Natural killer cell treated with Interleukin-12 subunit alpha and Interleukin-12 subunit beta and Interleukin-15 and Interleukin-18, amount 100 ng/mL, for 72 hours (primary cell): ENCODE results near the gene SP5. TPM values are rescaled to one million over a fixed set of nuclear protein-coding genes. Genes with fewer than 3 reads are reported as not detected.
"Not testable (repeated sequence)": the region's sequence is repeated elsewhere in the genome, so short reads cannot be mapped to it uniquely, and the experiment has no call there.

Source experiments
- ATAC-seq, 2 donors: fragments of 150-1000 bp; cut with Tn5 transposase in 1 of 2; sonication (Bioruptor Pico), chemical (Tn5 transposase) in 1 of 2; 2 replicates each; pipeline ENCODE4 v1.10.0; 2021
- DNase-seq: peaks from one replicate; pipeline ENCODE4 v3.0.0; 2022; ENCODE audit warnings: low spot score
- H3K27ac Mint-ChIP-seq, 2 donors: 1 replicate in 1 of 2; 2 replicates in 1 of 2; pipeline ENCODE4 v1.8.0; 2022; ENCODE audit warnings: mixed read lengths in 2 of 2, mild to moderate bottlenecking in 1 of 2, moderate library complexity in 1 of 2
- H3K27me3 Mint-ChIP-seq, 2 donors: 1 replicate in 1 of 2; 2 replicates in 1 of 2; pipeline ENCODE4 v1.8.0; 2022; ENCODE audit warnings: mixed read lengths in 2 of 2
- H3K36me3 Mint-ChIP-seq: one replicate; pipeline ENCODE4 v1.8.0; 2022; ENCODE audit warnings: mixed read lengths
- H3K4me1 Mint-ChIP-seq, 2 donors: 1 replicate in 1 of 2; 2 replicates in 1 of 2; pipeline ENCODE4 v1.8.0; 2022; ENCODE audit warnings: low read depth in 2 of 2, mixed read lengths in 2 of 2, mild to moderate bottlenecking in 1 of 2
- H3K4me3 Mint-ChIP-seq: one replicate; pipeline ENCODE4 v1.8.0; 2022; ENCODE audit warnings: mixed read lengths
- H3K9me3 Mint-ChIP-seq: 2 replicates; pipeline ENCODE4 v1.8.0; 2022; ENCODE audit warnings: mixed read lengths
- total RNA-seq, 2 donors: library from RNA; stranded (reverse); gene quantifications; one replicate each; pipeline ENCODE4 v1.2.3, GENCODE V29; 2022

Gene SP5
- total RNA-seq, 2 donors from 2014 or later = not detected

DNA sequence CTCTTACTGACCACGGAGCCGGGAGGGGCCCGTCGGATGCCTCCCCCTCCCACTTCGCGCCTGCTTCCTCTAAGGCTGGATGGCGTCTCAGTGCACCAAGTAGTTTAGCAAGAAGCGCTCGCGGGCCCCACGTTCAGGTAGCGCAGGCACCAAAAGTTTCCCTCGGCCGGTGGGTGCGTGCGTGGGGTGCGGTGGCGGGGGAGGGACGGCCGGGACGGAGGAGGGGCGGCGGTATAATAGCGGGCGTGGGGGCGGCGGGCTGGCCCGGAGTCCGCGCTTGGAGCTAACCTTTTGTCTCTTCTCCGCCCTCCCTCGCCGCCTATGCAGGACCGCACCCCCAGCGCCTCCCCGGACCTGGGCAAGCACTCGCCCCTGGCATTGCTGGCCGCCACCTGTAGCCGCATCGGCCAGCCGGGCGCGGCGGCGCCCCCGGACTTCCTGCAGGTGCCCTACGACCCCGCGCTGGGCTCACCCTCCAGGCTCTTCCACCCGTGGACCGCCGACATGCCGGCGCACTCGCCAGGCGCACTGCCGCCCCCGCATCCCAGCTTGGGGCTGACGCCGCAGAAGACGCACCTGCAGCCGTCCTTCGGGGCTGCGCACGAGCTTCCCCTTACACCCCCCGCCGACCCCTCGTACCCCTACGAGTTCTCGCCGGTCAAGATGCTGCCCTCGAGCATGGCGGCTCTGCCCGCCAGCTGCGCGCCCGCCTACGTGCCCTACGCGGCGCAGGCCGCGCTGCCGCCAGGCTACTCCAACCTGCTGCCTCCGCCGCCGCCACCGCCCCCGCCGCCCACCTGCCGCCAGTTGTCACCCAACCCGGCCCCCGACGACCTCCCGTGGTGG, 1.0 kb downstream of the SP5 start:
- peak in 1 of 2 donors; percentile 20 for ATAC-seq
- H3K27me3 Mint-ChIP-seq = peaks cover 35 to 52% of the 10 kb centered on the region in 2 donors
- peaks cover 6 to 15% of the 10 kb centered on the region in 2 donors for H3K4me1 Mint-ChIP-seq
- no peaks in the 10 kb centered on the region for H3K9me3 Mint-ChIP-seq
- H3K4me3 Mint-ChIP-seq = peak overlapping the region; percentile 87
- H3K36me3 Mint-ChIP-seq = no peaks in the 10 kb centered on the region
- no peak for DNase-seq
- H3K27ac Mint-ChIP-seq = no peak overlapping the region

DNA sequence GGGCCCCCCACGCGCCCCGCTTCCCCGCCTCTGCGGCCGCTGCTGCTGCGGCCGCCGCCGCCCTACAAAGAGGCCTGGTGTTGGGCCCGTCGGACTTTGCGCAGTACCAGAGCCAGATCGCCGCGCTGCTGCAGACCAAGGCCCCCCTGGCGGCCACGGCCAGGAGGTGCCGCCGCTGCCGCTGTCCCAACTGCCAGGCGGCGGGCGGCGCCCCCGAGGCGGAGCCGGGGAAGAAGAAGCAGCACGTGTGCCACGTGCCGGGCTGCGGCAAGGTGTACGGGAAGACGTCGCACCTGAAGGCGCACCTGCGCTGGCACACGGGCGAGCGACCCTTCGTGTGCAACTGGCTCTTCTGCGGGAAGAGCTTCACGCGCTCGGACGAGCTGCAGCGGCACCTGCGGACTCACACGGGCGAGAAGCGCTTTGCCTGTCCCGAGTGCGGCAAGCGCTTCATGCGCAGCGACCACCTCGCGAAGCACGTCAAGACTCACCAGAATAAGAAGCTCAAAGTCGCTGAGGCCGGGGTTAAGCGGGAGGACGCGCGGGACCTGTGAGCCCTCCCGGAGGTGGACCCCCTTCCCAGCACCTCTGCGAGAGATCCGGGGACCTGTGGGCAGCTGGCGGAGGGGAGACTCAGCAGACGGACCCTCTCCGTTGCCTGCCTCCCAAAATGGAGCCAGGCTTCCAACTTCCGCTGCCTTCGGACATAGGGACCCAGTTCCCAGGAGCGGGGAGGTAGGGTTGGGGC, 1.9 kb downstream of the SP5 start:
- no peaks in the 10 kb centered on the region for H3K9me3 Mint-ChIP-seq
- peak overlapping the region; percentile 16 for H3K4me3 Mint-ChIP-seq
- H3K27ac Mint-ChIP-seq = no peak overlapping the region
- H3K27me3 Mint-ChIP-seq = peaks cover 35 to 54% of the 10 kb centered on the region in 2 donors
- no peak for DNase-seq
- peaks cover 6 to 15% of the 10 kb centered on the region in 2 donors for H3K4me1 Mint-ChIP-seq
- no peaks in the 10 kb centered on the region for H3K36me3 Mint-ChIP-seq
- peak; percentile 50 to 72 for ATAC-seq

DNA sequence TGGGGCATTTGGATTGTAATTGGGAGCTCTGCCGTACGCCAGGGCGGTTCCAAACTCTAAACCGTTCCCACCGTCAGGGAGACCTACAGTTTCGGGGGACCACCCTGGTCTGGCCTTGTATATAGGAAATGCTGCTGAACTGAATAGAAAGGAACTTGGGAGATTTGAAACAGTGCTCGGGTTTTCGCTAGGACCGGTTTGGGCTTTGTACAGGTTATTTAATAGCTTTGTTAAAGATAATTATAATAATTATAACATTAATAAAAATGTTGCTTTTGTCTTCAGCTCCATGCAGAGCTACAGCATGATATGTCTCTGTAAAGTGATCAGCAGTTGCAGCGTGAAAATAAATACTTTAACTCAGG, 2.4 kb downstream of the SP5 start:
- Mint-ChIP-seq H3K27me3 (peaks cover 32 to 50% of the 10 kb centered on the region in 2 donors), H3K27ac (no peak overlapping the region), H3K9me3 (no peaks in the 10 kb centered on the region), H3K36me3 (no peaks in the 10 kb centered on the region), H3K4me1 (peaks cover 6 to 11% of the 10 kb centered on the region in 2 donors), H3K4me3 (peak overlapping the region; percentile 16)
- DNase-seq = no peak
- ATAC-seq = no peak

DNA sequence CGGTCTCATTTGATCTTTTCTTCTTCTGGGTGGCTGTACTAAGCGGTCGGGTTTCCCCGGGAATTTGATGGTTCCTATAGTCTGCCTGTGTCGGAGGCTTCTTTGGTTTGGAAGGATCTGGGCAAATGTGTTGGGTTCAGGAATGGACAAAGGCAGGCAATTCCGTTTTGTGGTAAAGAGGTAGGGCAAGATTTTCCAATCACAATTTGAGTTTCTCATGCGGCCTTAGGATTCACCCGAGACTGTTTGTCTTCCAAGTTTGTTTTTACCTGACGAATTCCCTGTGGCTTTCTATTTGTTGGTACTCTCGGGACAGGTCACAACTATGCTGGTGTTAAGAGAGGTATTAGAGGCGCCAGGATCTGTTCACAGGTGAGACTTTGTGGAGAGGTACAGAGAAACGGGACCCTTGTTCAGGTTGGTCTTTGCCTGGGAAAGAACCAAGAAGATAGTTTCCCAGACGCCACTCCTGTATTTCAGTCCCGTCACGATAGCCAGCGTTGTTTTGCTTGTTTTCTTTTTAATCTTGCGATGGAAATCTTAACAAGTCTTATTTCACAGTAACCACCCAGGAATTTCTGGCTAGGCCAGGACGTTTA, 3.0 kb downstream of the SP5 start:
- H3K9me3 Mint-ChIP-seq = no peaks in the 10 kb centered on the region
- no peak overlapping the region for H3K27ac Mint-ChIP-seq
- DNase-seq (no peak), ATAC-seq (no peak)
- H3K4me3 Mint-ChIP-seq = no peak overlapping the region
- no peaks in the 10 kb centered on the region for H3K36me3 Mint-ChIP-seq
- peaks cover 32 to 45% of the 10 kb centered on the region in 2 donors for H3K27me3 Mint-ChIP-seq
- H3K4me1 Mint-ChIP-seq = peaks cover 6 to 11% of the 10 kb centered on the region in 2 donors

DNA sequence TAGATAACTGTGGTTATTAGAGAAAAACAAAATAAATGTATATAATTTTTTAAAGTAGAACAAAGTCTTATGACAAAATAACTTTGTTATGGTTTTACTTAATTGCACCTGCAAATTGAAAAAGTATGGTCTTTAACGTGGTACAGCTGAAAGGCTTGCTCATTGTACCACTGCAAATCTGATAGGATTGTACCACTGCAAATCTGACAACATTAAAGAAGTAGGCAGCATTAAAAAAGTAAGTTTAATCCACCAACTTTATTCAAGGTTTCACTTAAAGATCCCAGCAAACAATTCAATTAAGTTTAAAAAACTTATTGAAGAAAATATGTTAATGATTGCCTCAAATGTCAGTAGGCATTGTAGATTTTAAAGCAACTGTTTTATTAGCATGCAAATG, 4.7 kb downstream of the SP5 start:
- no peak overlapping the region for H3K4me3 Mint-ChIP-seq
- peaks cover 33 to 60% of the 10 kb centered on the region in 2 donors for H3K27me3 Mint-ChIP-seq
- ATAC-seq (no peak), DNase-seq (no peak)
- H3K4me1 Mint-ChIP-seq = peaks cover 4 to 9% of the 10 kb centered on the region in 2 donors
- no peak overlapping the region for H3K27ac Mint-ChIP-seq
- H3K36me3 Mint-ChIP-seq = no peaks in the 10 kb centered on the region
- no peaks in the 10 kb centered on the region for H3K9me3 Mint-ChIP-seq

DNA sequence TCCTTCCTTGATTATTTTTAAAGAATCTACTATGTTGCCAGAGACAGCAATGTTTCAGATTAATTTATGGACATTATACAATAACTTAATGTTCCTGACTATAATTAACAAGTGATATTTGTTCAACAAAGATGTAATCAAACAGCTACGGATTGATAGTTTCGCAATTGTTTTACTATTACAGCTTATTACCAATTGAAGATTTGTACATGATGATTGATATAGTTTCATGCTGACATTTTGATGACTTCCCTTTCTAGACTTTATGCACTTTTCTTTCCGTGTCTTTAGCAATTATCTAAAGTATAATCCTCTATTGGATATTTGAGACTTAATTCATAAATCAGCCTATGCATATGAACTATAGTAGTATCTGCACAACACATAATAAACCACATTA, 6.5 kb downstream of the SP5 start:
- no peak for DNase-seq
- Mint-ChIP-seq H3K4me1 (peaks cover 0 to 3% of the 10 kb centered on the region in 2 donors), H3K36me3 (no peaks in the 10 kb centered on the region), H3K9me3 (no peaks in the 10 kb centered on the region), H3K27ac (no peak overlapping the region), H3K4me3 (no peak overlapping the region), H3K27me3 (peaks cover 31 to 61% of the 10 kb centered on the region in 2 donors)
- ATAC-seq = no peak

DNA sequence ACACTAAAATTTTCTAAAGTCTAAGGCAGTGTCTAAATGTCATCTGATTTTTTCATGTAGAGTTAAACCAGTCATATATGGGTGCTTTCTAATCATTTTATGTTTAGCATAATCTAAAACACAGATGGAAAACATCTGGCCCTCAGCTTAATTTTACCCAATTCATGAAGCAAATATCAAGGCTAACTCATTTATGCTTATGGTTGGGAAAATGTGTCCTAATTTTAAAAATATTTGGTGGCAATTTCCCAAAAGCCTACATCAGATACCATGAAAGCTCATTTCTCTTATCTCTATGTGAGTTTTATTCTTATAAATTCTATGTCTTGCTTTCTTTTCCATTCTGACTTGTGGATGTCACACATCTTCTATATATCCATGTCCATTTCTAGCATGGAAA, 7.2 kb downstream of the SP5 start:
- Mint-ChIP-seq H3K27ac (no peak overlapping the region), H3K9me3 (no peaks in the 10 kb centered on the region), H3K36me3 (no peaks in the 10 kb centered on the region), H3K4me1 (peaks cover 0 to 3% of the 10 kb centered on the region in 2 donors), H3K4me3 (no peak overlapping the region), H3K27me3 (peaks cover 31 to 65% of the 10 kb centered on the region in 2 donors)
- DNase-seq = no peak
- no peak for ATAC-seq

DNA sequence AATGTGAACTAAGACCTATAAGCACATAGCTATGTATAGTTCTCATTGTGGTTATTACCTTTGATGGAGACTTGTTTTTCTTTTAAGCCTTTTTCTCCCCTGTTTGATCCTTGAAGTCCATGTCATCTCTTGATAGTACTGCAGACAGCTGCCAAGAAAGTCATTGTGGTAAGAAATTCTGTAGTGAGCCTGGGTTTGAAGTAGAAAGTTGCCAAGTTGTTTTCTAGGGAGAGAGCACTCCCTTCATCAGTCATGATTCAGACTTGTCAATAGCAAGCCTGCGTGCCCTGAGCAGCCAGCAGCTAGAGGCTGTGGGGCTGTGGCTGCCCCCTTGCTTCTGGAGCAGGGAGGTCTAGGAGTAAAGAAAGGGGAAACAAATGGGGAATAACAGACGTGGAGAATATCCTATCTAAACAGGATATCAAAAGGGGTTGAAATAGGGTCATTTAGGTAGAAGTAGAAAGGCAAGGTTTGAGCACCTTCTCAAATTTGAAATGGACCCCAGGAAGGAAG, 8.4 kb downstream of the SP5 start:
- Mint-ChIP-seq H3K27me3 (peaks cover 25 to 64% of the 10 kb centered on the region in 2 donors), H3K4me3 (no peak overlapping the region)
- no peak for DNase-seq

DNA sequence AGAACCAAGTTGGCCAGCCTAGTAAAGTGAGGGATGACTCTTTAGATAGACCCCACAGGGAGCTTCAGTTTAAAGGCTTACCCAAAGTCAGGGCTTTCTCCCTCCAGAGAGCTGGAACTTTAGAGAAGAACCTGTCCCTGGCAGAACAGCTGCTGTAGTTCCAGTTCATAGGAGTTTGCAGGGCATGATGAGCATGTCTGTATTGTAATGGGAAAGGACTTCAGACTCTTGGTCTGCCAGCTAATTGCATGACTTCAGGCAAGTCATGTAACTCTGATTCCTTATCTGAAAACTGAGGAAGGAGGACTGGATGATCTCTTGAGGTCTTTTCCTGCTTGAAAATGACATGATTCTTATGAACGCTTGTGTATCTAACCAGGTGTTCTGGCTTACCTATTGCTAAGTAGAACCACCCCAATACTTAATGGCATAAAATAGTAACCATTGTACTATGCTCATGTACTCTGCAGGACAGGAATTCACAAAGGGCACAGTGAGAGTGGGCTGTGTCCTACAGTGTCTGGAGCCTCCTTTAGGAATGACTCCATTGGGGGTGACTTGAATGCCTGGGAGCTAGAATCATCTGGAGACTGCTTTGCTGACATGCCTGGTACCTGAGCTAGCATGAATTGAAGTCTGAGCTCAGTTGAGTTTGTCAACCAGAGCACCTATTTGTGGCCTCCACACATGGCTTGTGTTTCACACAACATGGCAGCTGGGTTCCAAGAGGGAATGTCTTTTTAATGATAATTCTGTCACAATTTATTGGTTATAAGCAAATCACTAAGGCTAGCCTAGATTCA, 18.9 kb downstream of the SP5 start:
- Mint-ChIP-seq H3K27me3 (peaks cover 20 to 28% of the 10 kb centered on the region in 2 donors), H3K9me3 (no peaks in the 10 kb centered on the region), H3K36me3 (no peaks in the 10 kb centered on the region), H3K4me1 (no peaks in the 10 kb centered on the region), H3K27ac (no peak overlapping the region), H3K4me3 (no peak overlapping the region)
- no peak for ATAC-seq
- DNase-seq = no peak

More for the DNA sequence above, 8.4 kb downstream of the SP5 start:
- Mint-ChIP-seq H3K36me3 (no peaks in the 10 kb centered on the region), H3K9me3 (no peaks in the 10 kb centered on the region), H3K4me1 (no peaks in the 10 kb centered on the region), H3K27ac (no peak overlapping the region)
- ATAC-seq = no peak

DNA sequence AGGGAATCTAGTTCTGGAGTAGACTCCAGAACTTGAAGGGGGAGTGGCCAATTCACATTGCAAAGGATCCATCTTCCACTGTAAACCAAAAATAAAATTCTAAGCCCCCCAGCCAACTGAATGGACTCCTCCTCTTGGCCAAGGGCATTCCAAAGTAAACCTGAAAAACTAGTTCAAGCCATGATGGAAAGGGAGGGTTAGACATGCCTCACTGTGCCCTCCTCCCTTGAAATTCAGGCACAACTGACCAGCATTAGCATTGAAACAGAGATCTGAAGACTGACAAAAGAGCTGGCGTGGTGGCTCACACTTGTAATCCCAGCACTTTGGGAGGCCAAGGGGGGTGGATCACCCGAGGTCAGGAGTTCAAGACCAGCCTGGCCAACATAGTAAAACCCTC, 19.5 kb downstream of the SP5 start:
- H3K27ac Mint-ChIP-seq, H3K4me1 Mint-ChIP-seq, ATAC-seq, H3K4me3 Mint-ChIP-seq, H3K36me3 Mint-ChIP-seq, H3K9me3 Mint-ChIP-seq, DNase-seq: not testable (repeated sequence)
- peaks cover 18 to 27% of the 10 kb centered on the region in 2 donors for H3K27me3 Mint-ChIP-seq

DNA sequence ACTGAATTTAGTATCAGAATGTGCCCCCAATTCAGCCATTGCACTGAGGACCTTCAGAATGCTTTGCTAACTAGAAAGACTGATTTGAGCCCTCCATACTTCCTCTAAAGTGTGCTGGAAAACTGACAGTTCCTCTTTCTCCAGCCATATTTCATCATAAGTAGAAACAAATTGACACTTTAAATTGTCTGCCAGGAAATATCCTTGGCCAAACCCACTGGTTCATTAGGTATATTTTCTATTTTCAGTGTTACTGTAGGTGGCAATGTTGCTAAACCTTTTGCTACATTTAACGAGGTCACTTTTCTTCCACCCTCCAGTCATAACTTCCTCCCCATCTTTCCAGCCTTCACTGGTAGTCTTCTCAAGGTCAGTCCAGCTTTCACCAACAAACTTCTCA, 21.5 kb downstream of the SP5 start:
- Mint-ChIP-seq H3K4me3 (no peak overlapping the region), H3K27ac (no peak overlapping the region), H3K36me3 (no peaks in the 10 kb centered on the region), H3K4me1 (no peaks in the 10 kb centered on the region), H3K9me3 (no peaks in the 10 kb centered on the region), H3K27me3 (peaks cover 12 to 22% of the 10 kb centered on the region in 2 donors)
- DNase-seq (no peak), ATAC-seq (no peak)

DNA sequence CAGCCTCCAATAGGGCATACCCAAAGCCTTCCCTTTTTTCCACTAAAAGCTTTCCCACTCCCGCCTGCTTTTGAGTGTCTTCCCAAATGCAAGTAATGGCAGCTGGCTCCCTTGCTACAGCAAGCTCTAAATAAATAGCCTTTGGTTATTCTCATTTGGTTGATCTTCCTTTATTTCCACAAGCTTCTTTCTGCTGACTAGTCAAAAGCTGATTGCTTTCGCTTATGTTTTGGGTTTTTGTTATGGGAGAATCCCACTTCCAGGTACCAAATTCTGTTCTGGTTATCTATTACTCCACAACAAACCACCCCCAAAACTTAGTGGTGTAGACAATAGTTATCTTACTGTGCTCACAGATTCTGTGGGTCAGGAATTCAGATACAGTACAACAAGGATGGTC, 22.3 kb downstream of the SP5 start:
- Mint-ChIP-seq H3K4me3 (no peak overlapping the region), H3K4me1 (no peaks in the 10 kb centered on the region), H3K36me3 (no peaks in the 10 kb centered on the region), H3K27ac (no peak overlapping the region), H3K27me3 (peaks cover 12 to 22% of the 10 kb centered on the region in 2 donors), H3K9me3 (no peaks in the 10 kb centered on the region)
- ATAC-seq (no peak), DNase-seq (no peak)

DNA sequence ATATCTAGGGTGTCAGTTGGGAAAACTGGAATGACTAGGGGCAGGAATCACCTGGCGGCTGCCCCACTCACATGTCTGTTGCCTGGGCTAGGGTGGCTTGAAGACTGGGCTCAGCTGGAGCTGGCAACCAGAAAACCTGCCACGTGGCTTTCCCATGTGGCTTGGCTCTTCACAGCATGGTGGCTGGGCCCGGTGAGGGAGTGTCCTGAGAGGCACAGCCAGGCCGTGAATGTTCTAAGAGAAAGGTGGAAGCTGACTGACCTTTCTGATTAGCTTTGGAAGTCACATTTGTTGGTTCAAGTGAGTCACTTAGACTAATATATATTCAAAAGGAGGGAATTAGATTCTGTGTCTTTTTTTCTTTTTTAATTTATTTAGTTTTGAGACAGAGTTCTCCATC, 22.7 kb downstream of the SP5 start:
- Mint-ChIP-seq H3K27me3 (peaks cover 12 to 22% of the 10 kb centered on the region in 2 donors), H3K36me3 (no peaks in the 10 kb centered on the region), H3K4me1 (no peaks in the 10 kb centered on the region), H3K9me3 (no peaks in the 10 kb centered on the region), H3K4me3 (no peak overlapping the region), H3K27ac (no peak overlapping the region)
- no peak for DNase-seq
- no peak for ATAC-seq
